ENCODE measurements around the gene PCBP1.

GRCh38 chr2:70091364-70091763 lies 4.1 kb downstream of the PCBP1 start:
- TF ChIP-seq POLR2A (IDR thresholded peaks at IDR 0.05): no peak
- TF ChIP-seq CTCF (IDR thresholded peaks at IDR 0.05): no peak

All from adrenal gland (tissue), 5 donors.